Cardiac muscle cell (in vitro differentiated cells and primary cell): ENCODE measurements around the gene SLC13A5. TPM values are rescaled to one million over a fixed set of nuclear protein-coding genes. Genes with fewer than 3 reads are reported as not detected.

Experiments used
- DNase-seq, 2 donors: peaks; one replicate each; pipeline versions ENCODE4 v3.0.0 to v3.0.0-alpha.2; 2010 to 2017; ENCODE audit warnings: low read depth in 1 of 2, low spot score in 1 of 2
- H3K27ac ChIP-seq: fragments of 200-600 bp; sonication (generic); 2 replicates; pipeline ENCODE4 v1.5.1; 2016
- H3K27me3 ChIP-seq: fragments of 200-600 bp; sonication (generic); 2 replicates; pipeline ENCODE4 v1.6.0; 2016; ENCODE audit warnings: control low read depth
- H3K36me3 ChIP-seq: fragments of 200-600 bp; sonication (generic); 2 replicates; pipeline ENCODE4 v1.5.1; 2016; ENCODE audit warnings: control low read depth
- H3K4me1 ChIP-seq: fragments of 200-600 bp; sonication (generic); 2 replicates; pipeline ENCODE4 v1.8.1; 2017; ENCODE audit warnings: low read depth, mild to moderate bottlenecking, mixed run types
- H3K4me3 ChIP-seq: fragments of 200-600 bp; sonication (generic); 2 replicates; pipeline ENCODE4 v1.5.1; 2016; ENCODE audit warnings: mild to moderate bottlenecking
- H3K9me3 ChIP-seq: fragments of 200-600 bp; sonication (generic); 2 replicates; pipeline ENCODE4 v1.5.1; 2017; ENCODE audit warnings: low read depth, mild to moderate bottlenecking, control low read depth
- CTCF ChIP-seq: IDR thresholded peaks from 2 replicates; pipeline ENCODE4 v1.5.1; 2012; ENCODE audit warnings: low read depth, mild to moderate bottlenecking, low read length
- polyA plus RNA-seq: library from polyadenylated mRNA; unstranded; fragments of >200 nt; fragmentation: Nextera tagmentation; extraction: Ambion mirVana; gene quantifications from 2 replicates; pipeline ENCODE4 v1.2.1, GENCODE V29; 2016
- total RNA-seq: library from RNA; depleted of rRNA; stranded (reverse); fragments of >200 nt; gene quantifications from 2 replicates; pipeline ENCODE4 v1.2.3, GENCODE V29; 2016

The SLC13A5 gene
- total and polyA plus RNA-seq, 2 experiments from 2014 or later, result 0.15 to 0.18 TPM

- no peak for DNase-seq
- peaks cover 30% of the 10 kb centered on the region for H3K27me3 ChIP-seq
- H3K36me3 ChIP-seq, result no peaks in the 10 kb centered on the region
- no peak for TF ChIP-seq CTCF
- no peaks in the 10 kb centered on the region for H3K4me1 ChIP-seq
- H3K4me3 ChIP-seq, result no peak overlapping the region
- H3K9me3 ChIP-seq, result no peaks in the 10 kb centered on the region
- H3K27ac ChIP-seq, result no peak overlapping the region
These were observed 2.0 kb downstream of the SLC13A5 start for GRCh38 chr17:6711081-6711674.

- Histone ChIP-seq H3K9me3 (no peaks in the 10 kb centered on the region), H3K27me3 (peaks cover 30% of the 10 kb centered on the region), H3K4me1 (no peaks in the 10 kb centered on the region), H3K36me3 (no peaks in the 10 kb centered on the region), H3K27ac (no peak overlapping the region), H3K4me3 (no peak overlapping the region)
- no peak for TF ChIP-seq CTCF
- no peak for DNase-seq
These were observed 2.9 kb downstream of the SLC13A5 start for GRCh38 chr17:6710317-6710716.

- H3K27ac ChIP-seq, result no peak overlapping the region
- no peak for DNase-seq
- no peak for TF ChIP-seq CTCF
- H3K36me3 ChIP-seq, result no peaks in the 10 kb centered on the region
- H3K27me3 ChIP-seq, result peaks cover 17% of the 10 kb centered on the region
- H3K4me3 ChIP-seq, result no peak overlapping the region
- no peaks in the 10 kb centered on the region for H3K9me3 ChIP-seq
- no peaks in the 10 kb centered on the region for H3K4me1 ChIP-seq
These were observed 4.7 kb downstream of the SLC13A5 start for GRCh38 chr17:6708357-6708961.

- Histone ChIP-seq H3K4me1 (no peaks in the 10 kb centered on the region), H3K4me3 (no peak overlapping the region), H3K27ac (no peak overlapping the region), H3K36me3 (no peaks in the 10 kb centered on the region), H3K9me3 (no peaks in the 10 kb centered on the region), H3K27me3 (peaks cover 2% of the 10 kb centered on the region)
- no peak for DNase-seq
- no peak for TF ChIP-seq CTCF
These were observed 6.2 kb downstream of the SLC13A5 start for GRCh38 chr17:6706996-6707395.

GRCh38 chr17:6706499-6706898 is 6.7 kb downstream of the SLC13A5 start:
- no peak for DNase-seq
- no peaks in the 10 kb centered on the region for H3K9me3 ChIP-seq

More at GRCh38 chr17:6706499-6706898, 6.7 kb downstream of the SLC13A5 start:
- Histone ChIP-seq H3K4me3 (no peak overlapping the region), H3K36me3 (no peaks in the 10 kb centered on the region), H3K4me1 (no peaks in the 10 kb centered on the region), H3K27me3 (no peaks in the 10 kb centered on the region), H3K27ac (no peak overlapping the region)
- no peak for TF ChIP-seq CTCF
